WERI-Rb-1 (cell line): ENCODE measurements around the gene FBXO21.
"Not testable (repeated sequence)": the region's sequence is repeated elsewhere in the genome, so short reads cannot be mapped to it uniquely, and the experiment has no call there.

Experiments used
- DNase-seq: peaks from one replicate; pipeline ENCODE4 v3.0.0-alpha.2; 2020
- H3K27ac ChIP-seq: fragments of 250-450 bp; sonication (Bioruptor Pico); 2 replicates; pipeline ENCODE4 v1.5.1; 2020; ENCODE audit warnings: mild to moderate bottlenecking, moderate library complexity
- H3K27me3 ChIP-seq: fragments of 250-450 bp; sonication (Bioruptor Pico); 2 replicates; pipeline ENCODE4 v1.5.1; 2021; ENCODE audit warnings: mild to moderate bottlenecking, low read depth, moderate library complexity; ENCODE audit not compliant: insufficient read depth, severe bottlenecking
- H3K36me3 ChIP-seq: fragments of 250-450 bp; sonication (Bioruptor Pico); 2 replicates; pipeline ENCODE4 v1.5.1; 2020; ENCODE audit warnings: mild to moderate bottlenecking, moderate library complexity
- H3K4me3 ChIP-seq: 2 replicates; pipeline ENCODE4 v1.5.1; 2011; ENCODE audit warnings: low read depth, mild to moderate bottlenecking, control low read depth, low read length
- H3K9me3 ChIP-seq: fragments of 250-450 bp; sonication (Bioruptor Pico); 2 replicates; pipeline ENCODE4 v1.5.1; 2021; ENCODE audit warnings: mild to moderate bottlenecking, moderate library complexity; ENCODE audit not compliant: severe bottlenecking
- TF ChIP-seq, protein P1 (sequence below): IDR thresholded peaks from 2 replicates; pipeline ENCODE4 v1.5.1; 2011; ENCODE audit warnings: low read depth, mild to moderate bottlenecking, control low read depth, inconsistent platforms, low read length

The FBXO21 gene

GRCh38 chr12:117227000-117227653, 36.9 kb upstream of the FBXO21 start:
- H3K9me3 ChIP-seq, result no peaks in the 10 kb centered on the region
- DNase-seq, result no peak
- no peak overlapping the region for H3K27ac ChIP-seq
- no peaks in the 10 kb centered on the region for H3K27me3 ChIP-seq
- no peaks in the 10 kb centered on the region for H3K36me3 ChIP-seq
- no peak overlapping the region for H3K4me3 ChIP-seq
- TF ChIP-seq, protein P1, sequence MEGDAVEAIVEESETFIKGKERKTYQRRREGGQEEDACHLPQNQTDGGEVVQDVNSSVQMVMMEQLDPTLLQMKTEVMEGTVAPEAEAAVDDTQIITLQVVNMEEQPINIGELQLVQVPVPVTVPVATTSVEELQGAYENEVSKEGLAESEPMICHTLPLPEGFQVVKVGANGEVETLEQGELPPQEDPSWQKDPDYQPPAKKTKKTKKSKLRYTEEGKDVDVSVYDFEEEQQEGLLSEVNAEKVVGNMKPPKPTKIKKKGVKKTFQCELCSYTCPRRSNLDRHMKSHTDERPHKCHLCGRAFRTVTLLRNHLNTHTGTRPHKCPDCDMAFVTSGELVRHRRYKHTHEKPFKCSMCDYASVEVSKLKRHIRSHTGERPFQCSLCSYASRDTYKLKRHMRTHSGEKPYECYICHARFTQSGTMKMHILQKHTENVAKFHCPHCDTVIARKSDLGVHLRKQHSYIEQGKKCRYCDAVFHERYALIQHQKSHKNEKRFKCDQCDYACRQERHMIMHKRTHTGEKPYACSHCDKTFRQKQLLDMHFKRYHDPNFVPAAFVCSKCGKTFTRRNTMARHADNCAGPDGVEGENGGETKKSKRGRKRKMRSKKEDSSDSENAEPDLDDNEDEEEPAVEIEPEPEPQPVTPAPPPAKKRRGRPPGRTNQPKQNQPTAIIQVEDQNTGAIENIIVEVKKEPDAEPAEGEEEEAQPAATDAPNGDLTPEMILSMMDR, result 0 out of 2 replicates have a peak, but pooled peaks have one; percentile 14

DNA sequence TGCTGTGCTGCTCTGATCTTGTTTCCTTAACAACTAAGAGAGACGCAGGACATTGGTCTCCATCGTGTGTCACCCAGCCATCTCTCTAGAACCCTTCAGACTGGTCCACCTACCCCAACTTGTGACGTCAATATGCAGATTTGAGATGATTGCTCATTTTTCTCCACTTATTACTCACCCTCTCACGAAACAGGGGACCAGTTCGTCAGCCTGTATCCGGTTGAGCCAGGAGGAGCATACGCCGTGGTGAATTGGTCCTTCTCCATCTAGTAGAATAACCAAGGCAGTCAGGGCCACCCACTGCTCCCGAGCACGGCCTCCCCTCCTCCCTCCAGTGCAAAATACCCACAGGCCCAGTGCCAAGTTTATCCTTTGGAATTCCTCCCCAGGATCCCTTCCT, 36.2 kb upstream of the FBXO21 start:
- no peak overlapping the region for H3K27ac ChIP-seq
- no peaks in the 10 kb centered on the region for H3K27me3 ChIP-seq
- no peaks in the 10 kb centered on the region for H3K9me3 ChIP-seq
- H3K4me3 ChIP-seq, result no peak overlapping the region
- H3K36me3 ChIP-seq, result no peaks in the 10 kb centered on the region
- TF ChIP-seq, protein P1, result no peak
- no peak for DNase-seq

DNA sequence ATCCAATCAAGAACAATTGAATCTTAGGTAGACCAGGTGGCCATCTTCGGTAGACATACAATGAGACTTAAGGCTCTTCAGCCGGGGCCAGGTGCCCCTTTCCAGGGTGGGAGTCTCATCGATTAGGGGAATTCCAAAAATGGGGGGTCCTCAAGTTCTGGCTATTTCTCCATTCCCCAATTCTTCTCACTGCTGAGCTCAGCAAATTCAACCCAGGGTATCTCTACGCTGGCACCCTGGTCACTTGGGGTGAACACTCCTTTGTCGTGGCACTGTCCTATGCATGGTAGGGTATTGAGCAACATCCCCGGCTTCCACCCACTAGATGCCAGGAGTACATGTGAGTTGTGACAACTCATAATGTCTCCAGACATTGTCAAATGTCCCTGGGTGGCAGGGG, 34.9 kb upstream of the FBXO21 start:
- Histone ChIP-seq H3K27ac (no peak overlapping the region), H3K36me3 (no peaks in the 10 kb centered on the region), H3K9me3 (no peaks in the 10 kb centered on the region), H3K4me3 (no peak overlapping the region), H3K27me3 (no peaks in the 10 kb centered on the region)
- TF ChIP-seq, protein P1, result no peak
- DNase-seq, result no peak

GRCh38 chr12:117220947-117221346, 30.7 kb upstream of the FBXO21 start:
- not testable (repeated sequence) for H3K4me3 ChIP-seq, DNase-seq, H3K36me3 ChIP-seq, H3K27me3 ChIP-seq, H3K9me3 ChIP-seq, H3K27ac ChIP-seq

- no peaks in the 10 kb centered on the region for H3K27me3 ChIP-seq
- TF ChIP-seq, protein P1, result no peak
Observed at GRCh38 chr12:117218149-117218548, 27.9 kb upstream of the FBXO21 start.

DNA sequence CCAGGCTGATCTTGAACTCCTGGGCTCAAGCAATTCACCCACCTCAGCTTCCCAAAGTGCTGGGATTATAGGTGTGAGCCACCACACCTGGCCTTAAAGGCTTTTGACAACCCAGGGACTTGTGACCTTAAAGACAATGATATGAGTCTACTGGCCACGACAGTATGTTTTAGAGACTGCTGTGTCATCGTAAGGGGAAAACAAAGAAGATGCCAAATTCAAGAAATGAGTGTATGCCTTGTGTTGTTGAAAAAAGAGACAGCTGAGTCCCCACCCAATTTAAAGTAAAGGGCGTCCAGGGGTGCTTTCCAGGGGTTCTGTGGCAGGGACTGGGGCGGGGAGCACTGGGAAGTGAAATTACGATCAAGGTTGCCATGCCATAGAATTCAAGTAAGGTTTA, 26.4 kb upstream of the FBXO21 start:
- H3K4me3 ChIP-seq, result no peak overlapping the region
- no peaks in the 10 kb centered on the region for H3K9me3 ChIP-seq
- H3K36me3 ChIP-seq, result no peaks in the 10 kb centered on the region
- no peaks in the 10 kb centered on the region for H3K27me3 ChIP-seq
- no peak for DNase-seq
- no peak overlapping the region for H3K27ac ChIP-seq
- TF ChIP-seq, protein P1, result no peak

More at GRCh38 chr12:117218149-117218548, 27.9 kb upstream of the FBXO21 start:
- H3K27ac ChIP-seq, result no peak overlapping the region
- H3K9me3 ChIP-seq, result no peaks in the 10 kb centered on the region
- no peaks in the 10 kb centered on the region for H3K36me3 ChIP-seq
- DNase-seq, result no peak
- no peak overlapping the region for H3K4me3 ChIP-seq
